Heart left ventricle (tissue), 16 donors: ENCODE data around the gene DCAF11. TPM values are rescaled to one million over a fixed set of nuclear protein-coding genes. Genes with fewer than 3 reads are reported as not detected.

Experiments used
- ATAC-seq, 4 donors: fragments of 200-7000 bp; cut with Tn5 transposase; one replicate each; pipeline ENCODE4 v1.9.1; 2020 to 2022; ENCODE audit warnings: moderate library complexity in 4 of 4, mild to moderate bottlenecking in 3 of 4, moderate number of reproducible peaks in 1 of 4
- DNase-seq, 5 donors: peaks; one replicate each; pipeline ENCODE4 v3.0.0-alpha.2; 2020
- H3K27ac ChIP-seq, 12 donors: fragments of 200-600 bp; sonication (generic) in 4 of 12; one replicate each; pipeline versions ENCODE4 v1.5.0 to v1.8.0; 2016 to 2022; ENCODE audit warnings: mild to moderate bottlenecking in 2 of 12
- H3K27me3 ChIP-seq, 9 donors: fragments of 200-600 bp; sonication (generic) in 2 of 9; one replicate each; pipeline versions ENCODE4 v1.5.1 to v1.8.0; 2016 to 2022; ENCODE audit warnings: mild to moderate bottlenecking in 3 of 9
- H3K36me3 ChIP-seq, 9 donors: fragments of 200-600 bp; sonication (generic) in 2 of 9; one replicate each; pipeline versions ENCODE4 v1.5.0 to v1.8.0; 2018 to 2022; ENCODE audit warnings: mild to moderate bottlenecking in 2 of 9
- H3K4me1 ChIP-seq, 12 donors: fragments of 200-600 bp; sonication (generic) in 4 of 12; one replicate each; pipeline versions ENCODE4 v1.5.0 to v1.8.0; 2016 to 2022; ENCODE audit warnings: mild to moderate bottlenecking in 3 of 12
- H3K4me3 ChIP-seq, 12 donors: fragments of 200-600 bp; sonication (generic) in 4 of 12; one replicate each; pipeline versions ENCODE4 v1.5.0 to v1.8.0; 2017 to 2022; ENCODE audit warnings: mild to moderate bottlenecking in 9 of 12, moderate library complexity in 4 of 12
- H3K9me3 ChIP-seq, 12 donors: fragments of 200-600 bp; sonication (generic) in 4 of 12; one replicate each; pipeline versions ENCODE4 v1.5.0 to v1.8.0; 2016 to 2022; ENCODE audit warnings: mild to moderate bottlenecking in 1 of 12
- CTCF ChIP-seq, 12 donors: fragments of 200-600 bp; sonication (generic) in 4 of 12; IDR thresholded peaks; one replicate each; pipeline versions ENCODE4 v1.5.0 to v1.8.0; 2018 to 2022; ENCODE audit warnings: antibody characterized with exemption in 12 of 12, mild to moderate bottlenecking in 5 of 12
- POLR2A ChIP-seq, 2 donors: fragments of 450-650 bp; IDR thresholded peaks; one replicate each; pipeline ENCODE4 v1.6.1; 2017; ENCODE audit warnings: antibody characterized with exemption in 2 of 2, mild to moderate bottlenecking in 2 of 2, moderate library complexity in 2 of 2
- WGBS, 4 donors: extraction: QIAGEN DNeasy Blood & Tissue Kit in 2 of 4; methylation state at CpG; one replicate each; pipeline versions ENCODE4 v1.1.5 to v1.1.7; 2013 to 2018; 5-methylcytosine and 5-hydroxymethylcytosine counted together
- intact Hi-C, 10 donors: fragments of 100-400 bp; cut with DNase I; formaldehyde crosslinking; loops; one replicate each; pipeline versions ENCODE4 v1.11.1 to v1.14.2; 2022
- polyA plus RNA-seq, 2 donors: library from polyadenylated mRNA; stranded (reverse); fragments of 200-250 nt; gene quantifications; one replicate each; pipeline ENCODE4 v1.2.3, GENCODE V29; 2013
- total RNA-seq, 9 donors: library from RNA; depleted of rRNA in 2 of 9; stranded (reverse); fragments of >200 nt in 2 of 9; fragmentation: NEBNext Ultra II Directional in 3 of 9; extraction: Animal tissue kit (Norgen Biotek cat#: 25700) in 3 of 9; gene quantifications; one replicate each; pipeline versions ENCODE4 v1.1.0 to v1.2.4, GENCODE V29; 2016 to 2023
- donor health status: ischemic (EF 13 %, LVEDD 7.1; RV severe dilation, severe dysfunction).
- donor health status: healthy with polysubstance abuse.
- donor health status: DM: no; HTN: yes; CAD: no.
- donor health status: DM: no; HTN: no; CAD: no.
- donor health status: ischemic (EF 25% LVEDD 6.9; RV normal size, moderate dysfunction).
- donor health status: ischemic (EF 25% LVEDD 5.7; RV mildly dilated, moderate dysfunction).
- donor health status: healthy.
- donor health status: DM: yes; HTN: yes; CAD: no.
- donor health status: ischemic (EF 35%, LVEDD 5.7; RV mildly dilated, moderate dysfunction).
- donor health status: nonischemic (EF 11% LVEDD 7.7; RV severe dilation, severe dysfunction).
- donor health status: DM: yes; HTN: yes; CAD: no.
- donor health status: PGD.
- donor health status: ischemic (EF 29% LVEDD 5.4; RV normal size, mild dysfunction).
- donor health status: nonischemic (EF 23%, LVEDD 6.1; RV moderate dilation, normal function).

DCAF11 gene
- total and polyA plus RNA-seq, 11 donors, result 25.3 to 117 (median 75.0) TPM

GRCh38 chr14:24165785-24166184, 51.2 kb downstream of the DCAF11 start:
- peaks cover 2 to 88% (median 79%) of the 10 kb centered on the region in 9 donors for H3K36me3 ChIP-seq
- 85 to 96% (median 95%) methylated on average over 5 of the region's 5 CpGs for WGBS, 4 donors
- ATAC-seq (no peak), DNase-seq (no peak)
- H3K27ac ChIP-seq, result no peak overlapping the region
- intact Hi-C loops, result loop anchor here in 1 of 10 donors (10.0 kb wide), 1 partner anchor 151 kb away; no protein-coding TSS in a partner anchor
- no peaks in the 10 kb centered on the region for H3K27me3 ChIP-seq
- no peak for TF ChIP-seq POLR2A (IDR thresholded peaks at IDR 0.05)
- TF ChIP-seq CTCF (IDR thresholded peaks at IDR 0.05), result no peak
- no peaks in the 10 kb centered on the region for H3K9me3 ChIP-seq
- H3K4me1 ChIP-seq, result peaks cover 0 to 72% (median 18%) of the 10 kb centered on the region in 12 donors
- no peak overlapping the region for H3K4me3 ChIP-seq

DNA sequence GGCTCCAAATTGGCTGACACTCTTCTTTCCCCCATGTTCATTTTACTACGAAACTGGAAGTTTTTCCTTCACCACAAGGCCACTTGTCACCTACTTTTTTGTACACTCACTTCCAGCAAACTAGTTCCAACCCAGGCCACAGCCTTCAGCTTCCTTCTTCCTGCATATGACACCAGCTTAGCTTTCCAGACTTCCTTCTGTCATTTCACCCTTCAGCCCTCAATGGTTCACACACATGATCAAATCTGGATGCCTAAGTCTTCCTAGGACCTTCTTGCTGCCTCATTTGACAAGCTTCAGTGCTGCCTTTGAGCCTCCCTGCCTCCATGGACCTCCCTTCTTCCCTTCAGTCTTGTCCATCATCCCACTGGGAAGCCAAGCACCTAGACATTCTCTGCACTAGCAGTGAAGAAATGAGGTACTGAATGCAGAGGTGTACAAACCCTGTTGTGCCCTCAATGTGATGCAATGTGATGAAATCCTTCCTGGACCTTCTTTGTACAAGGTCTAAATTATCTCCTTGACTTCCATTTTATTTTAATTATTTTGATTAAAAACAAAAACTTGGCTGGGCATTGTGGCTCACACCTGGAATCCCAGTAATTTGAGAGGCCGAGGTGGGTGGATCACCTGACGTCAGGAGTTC, 53.0 kb downstream of the DCAF11 start:
- peak overlapping the region in 1 of 12 donors; percentile 78 for H3K27ac ChIP-seq
- H3K4me3 ChIP-seq, result no peak overlapping the region
- 88 to 91% (median 90%) methylated on average over 3 of the region's 3 CpGs for WGBS, 4 donors
- peaks cover 2 to 79% (median 78%) of the 10 kb centered on the region in 9 donors for H3K36me3 ChIP-seq
- no peaks in the 10 kb centered on the region for H3K27me3 ChIP-seq
- ATAC-seq (no peak), DNase-seq (peak in 1 of 5 donors; percentile 17)
- H3K4me1 ChIP-seq, result peaks cover 0 to 74% (median 18%) of the 10 kb centered on the region in 12 donors
- no peaks in the 10 kb centered on the region for H3K9me3 ChIP-seq
- intact Hi-C loops, result loop anchor here in 1 of 10 donors (10.0 kb wide), 1 partner anchor 153 kb away; no protein-coding TSS in a partner anchor
- no peak for TF ChIP-seq CTCF (IDR thresholded peaks at IDR 0.05)
- no peak for TF ChIP-seq POLR2A (IDR thresholded peaks at IDR 0.05)

DNA sequence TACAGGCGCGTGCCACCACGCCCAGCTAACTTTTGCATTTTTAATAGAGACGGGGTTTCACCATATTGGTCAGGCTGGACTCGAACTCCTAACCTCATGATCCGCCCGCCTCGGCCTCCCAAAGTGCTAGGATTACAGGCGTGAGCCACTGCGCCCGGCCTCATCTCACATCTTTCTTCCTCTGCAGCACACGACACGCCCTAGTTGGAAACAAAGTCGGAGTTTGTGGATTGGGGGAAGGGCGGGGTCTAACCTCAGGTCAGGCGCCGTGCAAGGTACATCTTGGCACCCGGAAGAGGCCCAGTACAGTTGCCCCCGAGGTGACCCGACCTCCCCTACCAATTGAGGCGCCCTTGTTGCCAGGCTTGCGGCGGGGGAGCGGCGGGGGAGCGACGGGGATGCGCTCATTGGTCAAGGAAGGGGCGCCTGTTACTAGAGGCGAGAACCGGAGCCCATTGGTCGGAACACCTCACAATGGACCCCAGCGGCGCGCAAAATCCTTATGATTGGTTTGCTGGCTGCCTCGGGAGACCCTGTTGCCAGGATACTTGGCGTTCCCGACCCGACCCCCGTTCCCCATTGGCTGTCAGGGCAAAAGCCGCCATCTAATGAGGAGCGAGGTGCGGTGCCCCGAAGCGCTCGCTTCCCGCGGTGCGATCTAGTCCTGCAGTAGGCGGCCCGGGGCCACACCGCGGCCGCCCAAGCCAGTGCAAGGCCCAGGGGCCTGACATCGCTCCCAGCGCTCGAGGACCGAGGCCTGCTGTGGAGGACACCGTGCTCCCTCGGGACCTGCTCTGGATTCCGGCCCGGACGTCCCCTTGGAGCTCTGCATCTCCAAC, 57.1 kb downstream of the DCAF11 start, which contains the start of gene REC8:
Gene REC8, plus strand, starts transcription at position 659 of the 839 bp plus-strand sequence. CDS start 473 bp downstream, outside the sequence.
- DNase-seq, result peak; percentile 65 to 80 (median 75)
- ATAC-seq, result peak; percentile 40 to 79 (median 70)
- peak within 1 kb of the TSS in 11 of 12 donors; percentile 1 to 52 (median 33) for H3K4me3 ChIP-seq
- intact Hi-C loops, result no loop called here
- 11 to 36% (median 27%) methylated on average over 38 to 63 of the region's 63 CpGs for WGBS, 4 donors
- peaks cover 0 to 71% (median 43%) of the 10 kb centered on the region in 9 donors for H3K36me3 ChIP-seq
- H3K4me1 ChIP-seq, result peaks cover 0 to 33% (median 7%) of the 10 kb centered on the region in 12 donors
- no peaks in the 10 kb centered on the region for H3K27me3 ChIP-seq
- H3K27ac ChIP-seq, result peak within 1 kb of the TSS in 2 of 12 donors; percentile 37 to 42
- no peak for TF ChIP-seq CTCF (IDR thresholded peaks at IDR 0.05)
- no peaks in the 10 kb centered on the region for H3K9me3 ChIP-seq
